ENCODE measurements around the gene GABRQ.

Gene GABRQ

GRCh38 chrX:152632445-152633097, 5.1 kb upstream of the GABRQ start:
- ATAC-seq (ENCODE audit: insufficient read depth, low read depth) (no peak), DNase-seq (peak; percentile 47)
- H3K27me3 ChIP-seq (ENCODE audit: insufficient read depth, low read length, poor library complexity): no peaks in the 10 kb centered on the region

GRCh38 chrX:152635941-152636340, 1.8 kb upstream of the GABRQ start:
- H4K20me1 ChIP-seq (ENCODE audit: insufficient read depth, low read length): no peaks in the 10 kb centered on the region
- no peak overlapping the region for H3K27ac ChIP-seq (ENCODE audit: low read length)
- no peak overlapping the region for H3K9ac ChIP-seq (ENCODE audit: low read depth, low read length)
- TF ChIP-seq EZH2 (IDR thresholded peaks at IDR 0.05; ENCODE audit: borderline replicate concordance, low read depth, low read length, severe bottlenecking) (no peak), CTCF (IDR thresholded peaks at IDR 0.05; ENCODE audit: borderline replicate concordance, extremely low read depth, low read length, poor library complexity, severe bottlenecking) (peak; percentile 57)
- H3K9me3 ChIP-seq (ENCODE audit: insufficient read depth, low read length, severe bottlenecking): no peaks in the 10 kb centered on the region
- no peak overlapping the region for H3K4me3 ChIP-seq (ENCODE audit: low read depth in 1 of 2, low read length in 2 of 2)
- no peak overlapping the region for H3K4me2 ChIP-seq (ENCODE audit: insufficient read depth, low read length)
- H2AFZ ChIP-seq (ENCODE audit: low read depth, low read length): no peak overlapping the region
- no peaks in the 10 kb centered on the region for H3K36me3 ChIP-seq (ENCODE audit: insufficient read depth, low read length)
- H3K79me2 ChIP-seq (ENCODE audit: insufficient read depth, low read length): no peaks in the 10 kb centered on the region
- ATAC-seq (ENCODE audit: insufficient read depth, low read depth): no peak
- peak; percentile 5 for DNase-seq
- no peaks in the 10 kb centered on the region for H3K4me1 ChIP-seq (ENCODE audit: insufficient read depth, low read length)
- H3K27me3 ChIP-seq (ENCODE audit: insufficient read depth, low read length, poor library complexity): no peaks in the 10 kb centered on the region

More at GRCh38 chrX:152632445-152633097, 5.1 kb upstream of the GABRQ start:
- TF ChIP-seq CTCF (IDR thresholded peaks at IDR 0.05; ENCODE audit: borderline replicate concordance, extremely low read depth, low read length, poor library complexity, severe bottlenecking) (peak; percentile 76), EZH2 (IDR thresholded peaks at IDR 0.05; ENCODE audit: borderline replicate concordance, low read depth, low read length, severe bottlenecking) (no peak)
- H3K79me2 ChIP-seq (ENCODE audit: insufficient read depth, low read length): no peaks in the 10 kb centered on the region
- no peaks in the 10 kb centered on the region for H3K36me3 ChIP-seq (ENCODE audit: insufficient read depth, low read length)
- no peak overlapping the region for H3K27ac ChIP-seq (ENCODE audit: low read length)
- H3K9ac ChIP-seq (ENCODE audit: low read depth, low read length): no peak overlapping the region
- H4K20me1 ChIP-seq (ENCODE audit: insufficient read depth, low read length): no peaks in the 10 kb centered on the region
- H3K4me3 ChIP-seq (ENCODE audit: low read depth in 1 of 2, low read length in 2 of 2): no peak overlapping the region
- H3K4me2 ChIP-seq (ENCODE audit: insufficient read depth, low read length): no peak overlapping the region
- H3K4me1 ChIP-seq (ENCODE audit: insufficient read depth, low read length): no peaks in the 10 kb centered on the region
- no peak overlapping the region for H2AFZ ChIP-seq (ENCODE audit: low read depth, low read length)
- no peaks in the 10 kb centered on the region for H3K9me3 ChIP-seq (ENCODE audit: insufficient read depth, low read length, severe bottlenecking)

GRCh38 chrX:152638443-152638904, 779 bp downstream of the GABRQ start:
- Histone ChIP-seq H2AFZ (ENCODE audit: low read depth, low read length) (no peak overlapping the region), H3K27ac (ENCODE audit: low read length) (no peak overlapping the region), H3K9me3 (ENCODE audit: insufficient read depth, low read length, severe bottlenecking) (no peaks in the 10 kb centered on the region), H3K9ac (ENCODE audit: low read depth, low read length) (no peak overlapping the region), H3K36me3 (ENCODE audit: insufficient read depth, low read length) (no peaks in the 10 kb centered on the region), H3K27me3 (ENCODE audit: insufficient read depth, low read length, poor library complexity) (no peaks in the 10 kb centered on the region), H3K79me2 (ENCODE audit: insufficient read depth, low read length) (no peaks in the 10 kb centered on the region), H4K20me1 (ENCODE audit: insufficient read depth, low read length) (no peaks in the 10 kb centered on the region), H3K4me2 (ENCODE audit: insufficient read depth, low read length) (no peak overlapping the region), H3K4me3 (ENCODE audit: low read depth in 1 of 2, low read length in 2 of 2) (no peak overlapping the region), H3K4me1 (ENCODE audit: insufficient read depth, low read length) (no peaks in the 10 kb centered on the region)
- ATAC-seq (ENCODE audit: insufficient read depth, low read depth) (no peak), DNase-seq (no peak)
- TF ChIP-seq CTCF (IDR thresholded peaks at IDR 0.05; ENCODE audit: borderline replicate concordance, extremely low read depth, low read length, poor library complexity, severe bottlenecking) (no peak), EZH2 (IDR thresholded peaks at IDR 0.05; ENCODE audit: borderline replicate concordance, low read depth, low read length, severe bottlenecking) (no peak)
